Hypothalamus (tissue), 51 donors: ENCODE results near the gene FBN1.

Experiments
- DNase-seq, 51 donors: peaks; one replicate each; lab custom pipeline; 2025; lab: John Stamatoyannopoulos, UW

FBN1 gene

DNA sequence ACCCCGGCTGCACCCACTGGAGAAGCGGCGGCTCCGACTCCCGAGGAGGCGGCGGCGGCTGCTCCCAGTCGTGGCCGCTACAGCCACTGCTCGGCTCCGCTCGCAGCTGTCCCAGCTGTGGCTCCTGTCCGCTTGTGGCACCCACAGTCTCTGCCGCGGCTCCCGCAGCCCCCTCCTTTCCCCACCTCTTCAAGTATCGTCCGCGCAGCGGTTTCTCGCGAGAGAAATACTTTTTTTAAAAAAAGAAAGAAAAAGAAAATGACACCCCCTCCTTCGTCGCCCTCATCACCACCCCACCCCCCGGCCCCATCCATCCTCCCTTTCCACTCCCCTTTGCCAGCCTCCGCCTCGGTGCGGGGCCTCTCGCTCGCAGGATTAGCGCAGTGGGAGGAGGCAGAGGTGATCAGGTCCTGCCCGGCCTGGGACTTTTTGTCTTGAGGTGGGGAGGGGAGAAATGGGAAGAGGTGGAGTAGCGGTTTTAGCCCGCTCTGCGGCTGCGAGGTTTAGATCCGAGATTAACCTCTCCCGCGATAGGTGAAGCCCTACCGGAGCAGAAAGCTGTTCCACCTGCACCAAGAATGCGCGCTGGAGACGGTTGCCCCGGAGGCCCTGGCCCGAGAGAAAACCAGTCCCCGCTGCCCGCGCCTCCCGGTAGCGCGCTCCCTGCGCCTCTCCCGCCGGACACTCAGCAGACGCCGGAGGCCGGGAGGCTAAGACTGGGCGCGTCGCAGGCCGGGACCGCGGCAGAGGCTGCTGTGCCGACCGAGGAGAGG lies at the start of gene FBN1:
FBN1 (minus strand) TSS at position 152 of the 773 bp plus-strand sequence. CDS start 940 bp downstream, outside the sequence.
- peak in 46 of 51 donors; percentile 32 to 96 (median 76) for DNase-seq

DNA sequence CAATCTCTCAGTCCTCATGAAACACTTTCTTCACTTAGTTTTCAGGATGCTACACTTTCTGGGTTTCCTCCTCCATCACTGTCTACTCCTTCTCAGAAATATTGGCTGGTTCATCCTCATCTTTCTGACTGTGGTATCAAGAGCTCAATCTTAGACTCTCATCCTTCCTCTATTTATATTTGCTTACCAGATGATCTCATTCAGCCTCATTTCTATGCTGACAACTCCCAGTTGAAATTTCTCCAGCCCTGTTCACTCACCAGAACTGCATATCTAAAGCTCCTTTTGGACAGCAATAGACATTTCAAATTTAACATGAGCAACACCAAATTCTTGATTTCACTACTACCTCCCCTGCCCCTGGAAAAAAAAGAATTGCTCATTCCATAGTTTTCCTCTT lies 48.0 kb upstream of the FBN1 start:
- no peak for DNase-seq

- no peak for DNase-seq
Observed at GRCh38 chr15:48688493-48688892, 43.0 kb upstream of the FBN1 start.

GRCh38 chr15:48683991-48684765 lies 38.7 kb upstream of the FBN1 start:
- DNase-seq, result no peak

GRCh38 chr15:48682942-48683651 lies 37.6 kb upstream of the FBN1 start:
- DNase-seq, result no peak

DNA sequence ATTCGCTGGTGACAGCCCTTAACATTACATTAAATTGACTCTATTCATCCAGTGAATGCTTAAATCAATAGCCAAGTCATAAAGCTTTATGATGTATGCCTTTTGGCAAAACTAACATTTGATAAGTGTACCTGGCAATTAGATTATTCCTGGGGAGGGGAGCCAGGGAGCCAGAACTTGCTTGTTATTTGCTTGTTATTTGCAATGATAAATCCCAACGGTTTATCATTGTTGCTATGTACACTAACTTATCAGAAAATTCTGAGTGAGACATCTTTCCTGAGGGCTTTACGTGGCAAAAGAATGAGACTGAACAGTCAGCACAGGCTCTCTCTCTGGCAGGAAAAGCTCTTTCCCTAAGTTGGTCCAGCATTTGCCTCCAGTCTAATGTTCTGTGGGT lies 35.8 kb upstream of the FBN1 start:
- DNase-seq, result no peak

- no peak for DNase-seq
Observed at GRCh38 chr15:48680841-48681240, 35.3 kb upstream of the FBN1 start.

GRCh38 chr15:48679952-48680351 lies 34.4 kb upstream of the FBN1 start:
- DNase-seq, result no peak

DNA sequence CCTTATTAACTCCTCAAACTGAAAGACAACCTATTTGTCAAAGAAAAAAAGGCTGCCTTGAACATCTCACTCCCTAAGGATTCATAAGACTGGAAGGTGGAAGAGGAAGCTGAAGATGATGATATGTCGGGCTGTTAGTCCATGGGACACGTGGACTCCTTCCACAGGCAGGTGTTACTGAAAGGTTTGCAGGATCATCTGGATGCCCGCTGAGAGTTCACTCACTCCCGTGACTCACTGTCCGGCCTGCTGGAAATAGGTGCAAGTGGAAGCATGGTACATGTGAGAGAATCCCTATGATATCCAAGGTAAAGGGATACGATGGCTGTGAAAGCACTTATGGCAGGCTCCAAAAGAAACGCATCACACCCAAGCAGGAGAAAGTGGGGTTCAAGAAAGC lies 33.3 kb upstream of the FBN1 start:
- no peak for DNase-seq

DNA sequence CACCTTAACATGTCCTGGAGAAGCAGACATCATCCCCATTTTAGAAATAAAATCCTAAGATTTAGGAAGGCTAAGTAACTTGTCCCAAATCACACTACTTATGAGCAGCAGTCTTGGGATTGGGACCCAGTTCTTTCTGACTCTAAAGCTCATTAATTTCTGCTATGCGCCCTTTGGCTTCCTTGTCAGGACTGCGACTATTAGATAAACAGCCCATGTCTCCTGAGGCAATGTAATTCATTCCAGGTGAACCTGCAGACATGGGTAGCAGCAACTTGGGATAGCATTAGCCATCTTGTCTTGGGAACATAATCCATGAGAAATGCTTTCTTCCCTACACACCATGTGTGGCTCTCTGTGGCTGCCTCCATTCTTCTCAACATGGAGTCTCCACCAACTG lies 32.3 kb upstream of the FBN1 start:
- DNase-seq, result no peak

DNA sequence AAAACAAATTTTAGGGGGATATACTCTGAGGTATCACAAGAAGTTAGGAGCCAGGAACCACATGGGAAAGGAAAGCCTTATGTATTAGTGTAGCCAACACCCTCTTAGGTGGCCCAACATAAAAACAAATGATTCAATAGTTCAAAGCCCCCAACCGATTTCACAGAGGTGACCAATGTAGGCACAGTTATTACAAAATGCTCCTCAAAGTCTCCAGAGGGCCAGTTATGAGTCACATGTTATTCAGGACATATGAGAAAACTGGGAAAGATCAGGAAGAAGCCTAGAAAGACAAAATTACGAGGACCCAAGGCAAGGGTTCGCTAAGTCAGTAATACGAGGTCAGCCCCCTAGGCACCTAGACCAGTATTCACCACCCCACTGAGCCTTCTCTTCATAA lies 29.9 kb upstream of the FBN1 start:
- no peak for DNase-seq

DNA sequence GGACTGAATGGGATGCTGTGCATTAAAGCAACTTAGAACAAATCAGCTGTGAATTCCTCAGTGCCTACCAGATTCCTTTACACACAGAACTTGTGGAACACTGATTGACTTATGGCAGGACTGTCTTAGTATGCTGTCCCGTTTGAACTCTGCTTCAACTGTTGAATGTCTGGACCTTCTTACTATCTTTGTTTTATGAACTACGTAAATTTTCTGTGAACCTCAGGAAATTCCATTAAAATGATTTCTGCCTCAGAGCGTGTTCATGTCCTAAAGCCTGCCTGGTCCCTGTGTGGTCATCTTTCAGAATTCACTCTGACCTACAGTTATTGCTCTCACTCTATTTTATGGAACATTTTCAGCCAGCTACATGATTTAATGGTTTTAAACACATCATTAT lies 29.4 kb upstream of the FBN1 start:
- no peak for DNase-seq

GRCh38 chr15:48672206-48672605 lies 26.7 kb upstream of the FBN1 start:
- no peak for DNase-seq

DNA sequence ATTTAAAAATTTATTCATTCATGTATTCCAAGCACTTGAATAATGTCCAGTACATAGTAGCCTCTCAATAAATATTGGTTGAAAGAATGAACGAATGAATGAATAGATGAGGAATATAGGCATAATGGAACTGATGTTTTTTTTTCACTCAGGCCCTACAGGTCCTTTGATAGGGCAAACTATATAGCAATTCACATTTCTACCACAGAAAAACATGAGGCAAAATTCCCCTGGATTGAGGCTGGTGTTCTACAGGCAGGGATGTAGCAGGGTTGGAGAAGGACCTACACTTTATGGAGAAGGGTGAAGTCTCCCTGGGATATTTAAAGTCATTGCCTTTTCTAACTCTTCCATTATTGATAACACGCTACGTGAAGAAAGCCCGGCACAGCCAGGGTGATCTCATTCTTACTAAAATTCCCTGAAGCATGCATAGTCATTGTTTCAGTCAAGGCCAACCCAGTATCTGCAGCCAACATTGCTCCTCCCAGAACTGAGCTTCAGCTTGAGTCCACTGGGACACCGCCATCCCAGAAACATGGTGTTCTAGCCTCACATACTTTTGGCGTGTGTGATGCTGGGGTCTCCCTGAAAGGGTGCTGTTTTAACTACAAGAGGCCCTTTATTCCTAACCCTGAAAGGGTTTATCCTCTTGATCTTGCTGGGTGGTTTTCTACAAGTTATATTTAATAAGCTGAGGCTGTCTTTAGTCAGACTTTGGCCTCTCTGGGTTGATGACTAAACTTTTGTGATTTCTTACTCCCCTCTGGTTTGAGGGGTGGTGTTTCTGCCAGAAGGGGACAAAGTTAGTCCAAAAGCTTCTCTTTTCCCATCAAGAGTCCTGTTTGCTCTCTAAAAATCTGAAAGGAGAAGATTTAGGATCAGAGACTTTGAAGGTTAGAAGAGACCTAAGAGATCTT lies 25.9 kb upstream of the FBN1 start:
- no peak for DNase-seq

DNA sequence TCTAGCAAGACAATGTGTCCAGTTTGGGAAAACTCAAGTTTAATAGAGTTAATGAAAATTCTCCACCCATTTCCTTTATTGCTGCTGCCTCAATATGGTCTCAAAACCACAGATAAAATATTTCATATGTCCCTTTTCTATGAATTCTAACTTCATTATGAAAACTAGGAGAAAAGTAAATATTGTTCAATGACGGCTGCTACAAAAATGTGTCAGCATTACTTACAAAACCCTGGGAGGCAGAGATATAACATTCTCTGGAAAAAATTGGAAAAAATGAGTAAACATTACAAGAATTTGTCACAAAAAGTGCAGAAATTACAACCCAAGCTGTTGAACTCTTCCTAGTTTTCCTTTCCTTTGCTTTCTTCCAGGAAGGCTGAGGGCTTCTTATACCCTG lies 22.2 kb upstream of the FBN1 start:
- no peak for DNase-seq

DNA sequence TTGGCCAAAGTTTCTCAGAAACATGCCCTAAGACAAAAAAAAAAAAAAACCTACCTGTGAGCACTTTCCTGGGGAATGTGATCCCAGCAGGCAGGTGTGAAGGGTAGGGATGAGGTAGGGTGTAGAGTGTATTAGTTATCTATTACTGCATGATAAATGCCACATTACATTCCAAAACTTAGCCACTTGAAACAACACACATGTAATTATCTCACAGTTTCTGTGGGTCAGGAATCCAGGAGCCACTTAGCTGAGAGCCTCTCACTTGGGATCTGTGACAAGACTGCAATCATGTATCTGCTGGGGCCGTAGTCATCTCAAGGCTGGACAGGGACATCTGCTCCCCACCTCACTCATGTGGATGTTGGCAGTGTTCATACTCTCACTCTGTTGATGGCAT lies 18.9 kb upstream of the FBN1 start:
- no peak for DNase-seq

DNA sequence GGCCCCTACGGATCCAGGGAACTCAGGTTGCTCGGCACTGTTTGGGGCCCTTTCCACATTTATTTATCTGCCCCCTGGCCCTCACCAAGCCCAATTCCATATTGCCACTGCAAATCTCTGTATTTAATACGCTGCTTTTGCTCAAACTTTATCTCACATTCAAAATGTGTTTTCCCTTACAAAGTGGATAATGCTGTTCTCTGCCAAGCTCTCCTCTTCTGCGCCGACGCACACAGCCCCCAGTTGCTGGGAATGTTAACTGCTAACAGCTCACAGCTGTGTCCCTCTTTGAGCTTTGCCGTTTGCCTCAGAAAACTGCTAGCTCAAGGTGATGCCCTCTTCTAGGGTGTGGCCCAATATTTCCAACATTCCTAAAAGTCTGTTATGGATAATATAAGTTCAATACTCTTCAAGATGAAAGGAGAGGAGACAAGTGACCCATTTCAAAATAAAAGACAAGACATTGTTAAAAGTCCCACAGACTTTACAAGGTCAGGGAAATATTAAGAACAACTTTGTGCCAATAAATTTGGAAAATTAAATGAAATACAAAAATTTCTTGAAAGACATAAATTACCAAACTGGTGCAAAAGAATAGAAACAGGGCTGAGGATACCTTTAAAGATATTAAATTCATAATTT lies 12.6 kb upstream of the FBN1 start:
- no peak for DNase-seq

DNA sequence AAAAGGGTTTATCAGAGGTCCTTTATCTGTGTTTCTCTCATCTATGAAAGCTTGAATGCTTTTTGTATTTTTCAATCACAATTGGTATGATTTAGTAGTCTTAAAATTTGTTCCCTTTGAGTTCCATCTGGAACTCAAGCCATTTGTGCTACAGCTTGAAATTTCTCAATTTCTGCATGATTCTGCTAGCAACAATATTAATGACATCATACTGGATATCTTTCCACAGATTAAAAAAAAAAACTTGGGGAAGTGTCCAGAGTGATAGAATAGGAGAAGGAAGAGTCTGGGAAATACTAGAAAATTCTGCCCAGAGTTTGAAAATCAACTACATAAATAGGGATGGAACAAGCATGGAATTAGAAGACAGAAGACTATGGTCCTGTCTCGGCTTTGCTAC lies 9.3 kb upstream of the FBN1 start:
- DNase-seq, result no peak

GRCh38 chr15:48653913-48654670 lies 8.6 kb upstream of the FBN1 start:
- no peak for DNase-seq
